B cell (primary cell): ENCODE data around the gene TLDC2.

Source experiments
- CTCF ChIP-seq: fragments of 200-600 bp; IDR thresholded peaks from one replicate; pipeline ENCODE4 v1.8.0; 2022; ENCODE audit warnings: antibody characterized with exemption, mild to moderate bottlenecking
- EZH2 ChIP-seq: IDR thresholded peaks from 2 replicates; pipeline ENCODE4 v1.6.1; 2012; ENCODE audit warnings: borderline replicate concordance, low read depth, mild to moderate bottlenecking, moderate library complexity, low read length; ENCODE audit not compliant: insufficient read depth, poor library complexity, severe bottlenecking

GRCh38 chr20:36832791-36833190, 43.1 kb upstream of the TLDC2 start:
- TF ChIP-seq CTCF, result no peak
- TF ChIP-seq EZH2, result no peak
